Ishikawa (cell line): ENCODE results near the gene PLPP7.

Source experiments
- CEBPB ChIP-seq: IDR thresholded peaks from 2 replicates; pipeline ENCODE4 v1.6.1; 2012
- CREB1 ChIP-seq: IDR thresholded peaks from 2 replicates; pipeline ENCODE4 v1.6.1; 2012; ENCODE audit warnings: low read depth
- EGR1 ChIP-seq: IDR thresholded peaks from 2 replicates; pipeline ENCODE4 v1.6.1; 2012
- EP300 ChIP-seq: IDR thresholded peaks from 2 replicates; pipeline ENCODE4 v1.6.1; 2012; ENCODE audit warnings: borderline replicate concordance
- FOXM1 ChIP-seq: IDR thresholded peaks from 2 replicates; pipeline ENCODE4 v1.6.1; 2012; ENCODE audit warnings: low read depth, borderline replicate concordance
- NFIC ChIP-seq: IDR thresholded peaks from 2 replicates; pipeline ENCODE4 v1.6.1; 2012
- RAD21 ChIP-seq: IDR thresholded peaks from 2 replicates; pipeline ENCODE4 v1.6.1; 2012; ENCODE audit warnings: low read depth
- REST ChIP-seq: IDR thresholded peaks from 2 replicates; pipeline ENCODE4 v1.6.1; 2012; ENCODE audit warnings: low read depth, mild to moderate bottlenecking
- TAF1 ChIP-seq: IDR thresholded peaks from 2 replicates; pipeline ENCODE4 v1.6.1; 2012; ENCODE audit warnings: low read depth, mild to moderate bottlenecking
- TCF12 ChIP-seq: IDR thresholded peaks from 2 replicates; pipeline ENCODE4 v1.6.1; 2012; ENCODE audit warnings: low read depth
- TEAD4 ChIP-seq: IDR thresholded peaks from 2 replicates; pipeline ENCODE4 v1.6.1; 2012
- USF1 ChIP-seq: IDR thresholded peaks from 2 replicates; pipeline ENCODE4 v1.6.1; 2012
- YY1 ChIP-seq: IDR thresholded peaks from 2 replicates; pipeline ENCODE4 v1.6.1; 2012; ENCODE audit warnings: low read depth
- ZBTB7A ChIP-seq: IDR thresholded peaks from 2 replicates; pipeline ENCODE4 v1.6.1; 2012; ENCODE audit warnings: low read depth
- TF ChIP-seq, protein P1 (sequence below): IDR thresholded peaks from 2 replicates; pipeline ENCODE4 v1.6.1; 2012

The PLPP7 gene

DNA sequence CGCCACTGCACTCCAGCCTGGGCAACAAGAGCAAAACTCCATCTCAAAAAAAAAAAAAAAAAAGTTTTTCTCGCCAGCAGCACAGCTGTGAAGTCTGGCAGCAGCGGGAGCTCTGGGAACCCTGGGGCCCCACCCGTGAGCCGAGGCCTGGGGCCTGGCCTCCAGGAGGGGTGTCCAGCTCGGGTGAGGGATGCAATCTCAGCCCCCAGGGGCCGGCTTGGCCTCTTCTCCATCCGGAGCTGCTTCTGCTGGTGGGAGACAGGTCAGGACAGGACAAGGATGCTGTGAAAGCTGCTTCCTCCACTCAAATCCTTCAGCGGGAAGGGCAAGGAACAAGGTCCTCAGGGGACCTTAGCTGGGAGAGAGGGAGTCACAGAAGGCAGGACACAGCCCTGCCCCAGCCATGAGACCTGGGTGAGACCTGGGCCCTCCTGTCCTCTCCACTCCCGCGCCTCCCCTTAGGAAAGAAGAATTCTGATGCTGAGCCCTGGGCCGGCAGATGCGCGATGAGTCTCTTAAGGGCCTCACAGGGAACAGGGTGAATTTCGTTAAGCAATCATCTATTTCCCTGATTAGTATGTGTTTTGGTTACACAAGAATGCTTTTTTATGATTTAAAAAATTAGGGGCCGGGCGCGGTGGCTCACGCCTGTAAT, 30.6 kb downstream of the PLPP7 start:
- TF ChIP-seq NFIC (no peak), REST (no peak), EP300 (no peak), EGR1 (no peak), FOXM1 (no peak), CREB1 (no peak)

GRCh38 chr9:131323629-131324028, 34.1 kb downstream of the PLPP7 start:
- TF ChIP-seq YY1 (no peak), USF1 (no peak), REST (no peak), ZBTB7A (no peak), TAF1 (no peak), CEBPB (no peak), TEAD4 (no peak), EP300 (no peak), RAD21 (no peak), CREB1 (no peak), NFIC (no peak)
- TF ChIP-seq, protein P1, sequence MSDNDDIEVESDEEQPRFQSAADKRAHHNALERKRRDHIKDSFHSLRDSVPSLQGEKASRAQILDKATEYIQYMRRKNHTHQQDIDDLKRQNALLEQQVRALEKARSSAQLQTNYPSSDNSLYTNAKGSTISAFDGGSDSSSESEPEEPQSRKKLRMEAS, result no peak

DNA sequence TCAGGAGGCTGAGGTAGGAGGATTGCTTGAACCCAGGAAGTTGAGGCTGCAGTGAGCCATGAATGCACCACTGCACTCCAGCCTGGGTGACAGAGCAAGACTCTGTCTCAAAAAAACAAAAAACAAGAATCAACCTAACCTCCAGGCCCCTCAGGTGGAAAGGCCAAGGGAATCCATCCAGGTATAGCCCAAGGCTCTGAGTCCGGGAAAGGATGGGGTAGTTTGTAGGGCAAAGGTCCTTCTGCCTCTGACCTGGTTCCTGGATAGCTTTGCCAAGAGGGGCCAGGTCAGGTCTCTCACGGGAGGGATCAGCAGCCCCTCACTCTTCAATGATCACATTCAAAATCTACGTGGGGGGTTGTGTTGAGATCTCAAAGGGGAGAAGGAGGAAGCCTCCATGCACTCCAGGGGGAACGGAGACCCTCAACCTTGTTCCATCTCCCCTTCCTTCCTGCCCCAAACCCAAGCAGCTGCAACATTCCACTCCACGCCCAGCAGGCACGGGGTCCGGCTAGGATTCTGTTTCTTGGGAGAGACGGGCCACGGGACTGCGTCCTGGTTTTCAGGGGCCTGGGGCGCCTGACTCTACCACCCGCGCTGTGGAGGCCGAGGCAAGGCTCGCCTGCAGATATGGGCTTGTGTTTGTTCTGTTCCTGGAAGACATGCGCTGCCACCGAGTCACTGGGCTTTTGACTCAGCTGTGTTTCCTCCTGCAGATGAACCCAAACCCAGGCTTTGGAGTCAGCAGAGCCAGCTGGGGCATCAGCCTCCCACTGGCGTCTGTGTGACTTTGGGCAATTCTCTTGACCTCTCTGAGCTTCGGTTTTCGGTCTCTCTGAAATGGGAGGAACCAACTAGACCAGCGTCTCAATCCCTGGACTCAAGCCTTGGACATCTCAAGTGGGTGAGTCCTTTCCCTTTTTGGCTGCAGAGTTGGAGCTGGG, 35.5 kb downstream of the PLPP7 start:
- TF ChIP-seq CREB1, result no peak
- TF ChIP-seq TEAD4, result no peak
- TF ChIP-seq RAD21, result no peak
- TF ChIP-seq REST, result no peak
- no peak for TF ChIP-seq USF1
- no peak for TF ChIP-seq ZBTB7A

DNA sequence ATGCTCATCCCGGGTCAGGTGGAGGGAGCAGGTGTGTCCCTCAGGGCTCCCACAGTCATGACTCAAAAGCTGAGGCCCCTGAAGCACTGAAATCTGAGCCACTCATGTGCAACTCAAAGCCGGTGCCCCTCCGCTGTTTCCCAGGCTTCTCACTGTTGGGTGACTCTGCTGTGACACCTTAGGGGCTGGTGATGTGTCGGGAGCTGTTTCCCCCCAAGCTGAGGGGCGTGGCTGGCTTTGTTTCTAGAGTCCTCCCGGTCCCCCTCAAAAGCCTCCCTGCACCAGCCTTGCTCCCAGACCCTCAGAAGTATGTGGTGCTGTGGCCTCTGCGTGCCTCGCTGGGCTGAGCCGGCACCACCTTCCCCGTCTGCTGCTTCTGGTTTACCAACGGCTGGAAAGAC, 39.7 kb downstream of the PLPP7 start:
- TF ChIP-seq, protein P1, result no peak
- TF ChIP-seq TCF12, result no peak
- TF ChIP-seq RAD21, result no peak
- TF ChIP-seq EGR1, result no peak
- TF ChIP-seq ZBTB7A, result no peak
- TF ChIP-seq EP300, result no peak
- no peak for TF ChIP-seq FOXM1
- no peak for TF ChIP-seq CREB1
- TF ChIP-seq CEBPB, result no peak
- no peak for TF ChIP-seq TEAD4
- no peak for TF ChIP-seq NFIC
- TF ChIP-seq YY1, result no peak
- TF ChIP-seq USF1, result no peak
- no peak for TF ChIP-seq REST
- TF ChIP-seq TAF1, result no peak
